Hematopoietic multipotent progenitor cell treated with erythropoietin and hydrocortisone succinate and interleukin-3 and kit ligand, for 15 days (in vitro differentiated cells): Measurements from ENCODE around the gene GRB2.
"Not testable (repeated sequence)": the region's sequence is repeated elsewhere in the genome, so short reads cannot be mapped to it uniquely, and the experiment has no call there.

ENCODE experiments used
- DNase-seq: peaks from one replicate; pipeline ENCODE4 v3.0.0-alpha.2; 2015; ENCODE audit warnings: low spot score

The GRB2 gene

GRCh38 chr17:75285123-75285522 lies 120.4 kb downstream of the GRB2 start:
- no peak for DNase-seq

DNA sequence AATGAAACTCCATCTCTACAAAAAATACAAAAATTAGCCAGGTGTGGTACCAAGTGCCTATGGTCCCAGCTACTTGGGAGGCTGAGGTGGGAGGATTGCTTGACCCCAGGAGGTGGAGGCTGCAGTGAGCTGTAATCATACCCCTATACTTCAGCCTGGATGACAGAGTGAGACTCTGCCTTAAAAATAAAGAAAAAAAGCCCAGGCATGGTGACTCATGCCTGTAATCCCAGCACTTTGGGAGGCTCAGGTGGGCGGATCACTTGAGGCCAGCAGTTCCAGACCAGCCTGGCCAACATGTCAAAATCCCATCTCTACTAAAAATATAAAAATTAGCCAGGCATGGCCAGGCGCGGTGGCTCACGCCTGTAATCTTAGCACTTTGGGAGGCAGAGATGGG lies 125.3 kb downstream of the GRB2 start:
- not testable (repeated sequence) for DNase-seq

GRCh38 chr17:75277664-75278071 lies 127.8 kb downstream of the GRB2 start:
- DNase-seq, result no peak

- DNase-seq, result no peak
Observed at GRCh38 chr17:75273977-75274708, 131.3 kb downstream of the GRB2 start.

DNA sequence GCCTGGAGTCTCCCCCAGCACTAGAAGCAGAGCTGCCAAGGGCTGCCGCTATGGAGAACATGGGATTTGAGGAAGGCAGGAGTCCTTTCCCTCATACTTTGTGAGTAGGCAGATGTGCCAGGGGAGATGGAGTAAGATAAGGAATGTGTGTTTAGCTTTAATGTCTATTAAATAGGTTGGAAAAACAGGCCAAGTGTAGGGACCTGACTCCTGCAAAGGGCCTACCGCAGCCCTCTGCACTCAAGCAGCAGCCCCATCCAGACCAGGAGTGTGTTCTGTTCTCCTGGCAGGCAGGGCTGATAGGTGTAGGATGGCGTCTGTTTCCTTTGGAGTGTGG lies 132.7 kb downstream of the GRB2 start:
- no peak for DNase-seq

DNA sequence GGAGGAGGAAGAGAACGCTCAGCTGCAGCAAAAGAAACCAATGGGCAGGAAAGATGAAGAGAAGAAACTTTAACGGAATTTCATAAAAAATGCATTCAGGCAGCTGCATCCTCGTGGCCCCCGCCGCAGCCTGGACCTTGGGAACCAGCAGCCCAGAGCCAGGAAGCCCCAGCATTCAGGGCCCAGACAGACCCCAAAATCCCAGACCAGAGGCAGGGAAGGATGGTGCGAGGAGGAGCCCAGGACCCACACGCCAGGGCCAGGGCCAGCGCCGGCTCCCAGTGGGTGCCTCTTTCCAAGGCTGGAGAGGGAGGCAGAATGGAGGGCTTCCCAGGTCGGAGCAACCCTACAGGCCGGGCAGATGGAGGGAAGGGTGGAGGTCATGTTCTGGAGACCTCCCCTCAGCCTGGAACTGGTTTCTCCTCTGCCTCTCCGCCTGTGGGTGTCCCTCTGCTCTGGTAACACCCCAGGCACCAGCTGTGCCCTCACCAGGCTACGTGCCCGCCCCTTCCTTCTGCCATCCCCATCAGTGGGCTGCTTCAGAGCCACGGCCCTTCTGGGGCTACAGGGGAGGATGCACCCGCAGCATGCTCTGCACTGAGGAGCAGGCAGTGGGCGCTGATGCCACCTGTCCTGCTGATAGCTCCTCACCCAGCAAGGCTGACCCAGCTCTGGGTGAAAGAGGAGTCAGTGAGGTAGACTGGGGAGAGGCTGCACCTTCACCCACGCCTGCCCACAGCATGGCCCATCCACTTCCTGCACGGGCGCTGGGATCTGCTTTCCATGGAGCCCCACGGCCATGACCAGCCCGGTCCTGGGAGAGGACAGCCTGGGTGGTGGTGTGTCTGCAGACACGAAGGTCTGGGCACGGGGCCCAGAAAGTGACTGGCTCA lies 133.3 kb downstream of the GRB2 start:
- no peak for DNase-seq

DNA sequence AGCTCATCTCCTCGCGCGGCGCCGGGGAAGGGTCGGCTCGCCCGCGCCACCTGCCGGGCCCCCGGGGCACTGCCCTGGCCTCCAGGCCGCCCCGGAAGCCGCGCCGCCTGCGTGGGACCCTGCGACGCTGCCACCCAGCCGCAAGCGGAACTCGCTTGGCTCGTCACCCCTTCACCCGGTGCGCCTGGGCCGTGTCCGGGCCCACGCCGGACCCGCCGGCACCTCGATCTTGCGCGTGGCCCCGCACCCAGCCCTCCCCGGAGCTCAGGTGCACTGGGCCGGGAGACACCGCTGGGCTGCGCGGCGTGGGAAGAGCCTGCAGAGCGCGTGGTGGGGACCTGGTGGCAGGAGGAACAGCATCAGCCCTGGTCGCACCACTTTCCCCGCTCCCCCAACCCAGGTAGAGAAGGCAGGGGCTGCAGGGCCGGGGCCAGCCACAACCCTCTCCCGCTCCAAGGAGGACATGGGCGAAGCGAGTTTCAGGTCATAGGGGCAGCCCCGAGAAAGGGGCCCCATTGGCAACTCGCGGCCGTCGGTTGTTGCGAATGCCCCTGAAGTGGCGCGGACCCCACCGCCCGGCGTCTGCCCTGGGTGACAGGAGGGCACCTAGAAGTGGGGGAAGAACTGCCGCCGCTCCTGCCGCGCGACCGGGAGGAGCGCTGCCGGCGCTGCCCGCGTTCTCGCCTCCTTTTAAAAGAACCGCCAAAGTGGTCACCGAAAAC lies 134.1 kb downstream of the GRB2 start:
- peak; percentile 84 for DNase-seq

- no peak for DNase-seq
Observed at GRCh38 chr17:75270966-75271232, 134.6 kb downstream of the GRB2 start, which contains the start of gene MIF4GD. TSS of gene MIF4GD (minus strand) at chr17:75271231. CDS start at chr17:75270195, 1,036 bp downstream.

- peak; percentile 42 for DNase-seq
Observed at GRCh38 chr17:75270218-75270965, 135.1 kb downstream of the GRB2 start.

GRCh38 chr17:75269844-75270217 lies 135.6 kb downstream of the GRB2 start:
- DNase-seq, result no peak
